ENCODE results near the gene CBLB.

Gene CBLB

DNA sequence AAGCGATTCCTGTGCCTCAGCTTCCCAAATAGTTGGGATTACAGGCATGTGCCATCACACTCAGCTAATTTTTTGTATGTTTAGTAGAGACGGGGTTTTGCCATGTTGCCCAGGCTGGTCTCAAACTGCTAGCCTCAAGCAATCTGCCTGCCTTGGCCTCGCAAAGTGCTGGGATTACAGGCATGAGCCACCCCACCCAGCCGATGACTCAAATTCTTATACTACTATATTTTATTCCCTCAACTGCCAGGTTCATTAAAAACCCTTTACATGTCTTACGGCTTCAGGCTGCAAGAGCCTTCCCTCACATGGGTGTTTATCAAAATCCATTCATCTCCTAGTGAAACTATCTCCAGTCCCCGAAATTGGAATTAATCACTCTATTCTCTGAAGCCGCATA, 63.4 kb downstream of the CBLB start:
- no peak overlapping the region for H4K12ac ChIP-seq (ENCODE audit: low read depth, low read length)
- H2AFZ ChIP-seq (ENCODE audit: insufficient read depth, low read length, poor library complexity), result no peak overlapping the region
- H3K4me3 ChIP-seq (ENCODE audit: low read depth, low read length), result no peak overlapping the region
- H3K79me1 ChIP-seq (ENCODE audit: low read length), result no peaks in the 10 kb centered on the region
- H4K91ac ChIP-seq (ENCODE audit: low read depth, low read length), result no peak overlapping the region
- no peak overlapping the region for H3K9ac ChIP-seq (ENCODE audit: low read length)
- H3K79me2 ChIP-seq (ENCODE audit: control insufficient read depth, insufficient read depth, low read length, poor library complexity), result no peaks in the 10 kb centered on the region
- H2AK5ac ChIP-seq (ENCODE audit: low read length), result no peak overlapping the region
- no peak overlapping the region for H2BK120ac ChIP-seq (ENCODE audit: insufficient read depth, low read length, poor library complexity)
- H3K14ac ChIP-seq (ENCODE audit: low read length), result no peak overlapping the region
- no peak overlapping the region for H3K23ac ChIP-seq (ENCODE audit: low read length)
- no peak overlapping the region for H3K4me2 ChIP-seq (ENCODE audit: low read length)
- no peak overlapping the region for H2BK12ac ChIP-seq (ENCODE audit: low read length)
- no peak overlapping the region for H3K27ac ChIP-seq (ENCODE audit: low read depth, low read length)
- no peaks in the 10 kb centered on the region for H3K9me3 ChIP-seq (ENCODE audit: insufficient read depth, low read depth, low read length)
- no peak overlapping the region for H3K4ac ChIP-seq (ENCODE audit: low read depth, low read length)
- H3K36me3 ChIP-seq (ENCODE audit: control insufficient read depth in 1 of 2, insufficient read depth in 2 of 2, low read length in 2 of 2), result peaks cover 0 to 2% of the 10 kb centered on the region in 2 experiments
- H3K4me1 ChIP-seq (ENCODE audit: control insufficient read depth in 1 of 2, insufficient read depth in 2 of 2, low read length in 2 of 2), result no peaks in the 10 kb centered on the region
- no peak overlapping the region for H2BK5ac ChIP-seq (ENCODE audit: low read depth, low read length, poor library complexity)
- no peaks in the 10 kb centered on the region for H3K27me3 ChIP-seq (ENCODE audit: insufficient read depth, low read length)
- DNase-seq, result no peak
- WGBS (ENCODE audit: extremely low coverage, insufficient coverage, insufficient read length), result no CpG with 5 or more reads among the region's 7 CpGs
- no peak overlapping the region for H4K8ac ChIP-seq (ENCODE audit: low read depth, low read length)
- H3K18ac ChIP-seq (ENCODE audit: low read length), result no peak overlapping the region

GRCh38 chr3:105802118-105802706, 66.6 kb downstream of the CBLB start:
- no peak overlapping the region for H4K8ac ChIP-seq (ENCODE audit: low read depth, low read length)
- no peak overlapping the region for H3K18ac ChIP-seq (ENCODE audit: low read length)

DNA sequence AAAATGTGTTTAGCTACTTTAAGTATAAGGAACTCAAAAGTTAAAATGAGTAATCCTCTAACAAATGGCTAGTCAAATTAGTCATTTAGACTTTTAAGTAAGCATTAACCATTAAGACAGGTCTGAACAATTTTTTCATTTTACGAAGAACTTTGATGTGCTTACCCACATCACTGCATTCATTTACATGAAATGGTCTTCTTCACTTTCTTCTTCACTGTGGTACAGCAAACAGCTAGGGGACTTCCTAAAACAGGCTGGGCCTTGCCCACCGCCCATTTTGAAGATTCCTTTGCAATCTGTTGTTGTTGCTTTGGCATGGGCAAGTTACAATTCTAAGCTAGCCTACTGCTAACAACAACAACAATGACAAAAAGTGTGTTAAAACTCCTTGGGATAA, 67.4 kb downstream of the CBLB start:
- no peak overlapping the region for H3K27ac ChIP-seq (ENCODE audit: low read depth, low read length)
- H3K14ac ChIP-seq (ENCODE audit: low read length), result no peak overlapping the region
- no peak overlapping the region for H3K9ac ChIP-seq (ENCODE audit: low read length)
- no peak overlapping the region for H2BK12ac ChIP-seq (ENCODE audit: low read length)
- no CpG with 5 or more reads among the region's 2 CpGs for WGBS (ENCODE audit: extremely low coverage, insufficient coverage, insufficient read length)
- H4K8ac ChIP-seq (ENCODE audit: low read depth, low read length), result no peak overlapping the region
- H2AK5ac ChIP-seq (ENCODE audit: low read length), result no peak overlapping the region
- H3K4me2 ChIP-seq (ENCODE audit: low read length), result no peak overlapping the region
- H3K4ac ChIP-seq (ENCODE audit: low read depth, low read length), result no peak overlapping the region
- no peak for DNase-seq
- H3K18ac ChIP-seq (ENCODE audit: low read length), result no peak overlapping the region
- no peak overlapping the region for H2AFZ ChIP-seq (ENCODE audit: insufficient read depth, low read length, poor library complexity)
- no peak overlapping the region for H2BK5ac ChIP-seq (ENCODE audit: low read depth, low read length, poor library complexity)
- no peak overlapping the region for H3K4me3 ChIP-seq (ENCODE audit: low read depth, low read length)
- H3K4me1 ChIP-seq (ENCODE audit: control insufficient read depth in 1 of 2, insufficient read depth in 2 of 2, low read length in 2 of 2), result no peaks in the 10 kb centered on the region
- H4K91ac ChIP-seq (ENCODE audit: low read depth, low read length), result no peak overlapping the region
- no peak overlapping the region for H2BK120ac ChIP-seq (ENCODE audit: insufficient read depth, low read length, poor library complexity)
- peaks cover 0 to 5% of the 10 kb centered on the region in 2 experiments for H3K36me3 ChIP-seq (ENCODE audit: control insufficient read depth in 1 of 2, insufficient read depth in 2 of 2, low read length in 2 of 2)
- H3K79me1 ChIP-seq (ENCODE audit: low read length), result no peaks in the 10 kb centered on the region
- no peak overlapping the region for H4K12ac ChIP-seq (ENCODE audit: low read depth, low read length)
- no peaks in the 10 kb centered on the region for H3K79me2 ChIP-seq (ENCODE audit: control insufficient read depth, insufficient read depth, low read length, poor library complexity)
- no peaks in the 10 kb centered on the region for H3K27me3 ChIP-seq (ENCODE audit: insufficient read depth, low read length)
- H3K23ac ChIP-seq (ENCODE audit: low read length), result no peak overlapping the region
- H3K9me3 ChIP-seq (ENCODE audit: insufficient read depth, low read depth, low read length), result no peaks in the 10 kb centered on the region

More at GRCh38 chr3:105802118-105802706, 66.6 kb downstream of the CBLB start:
- Histone ChIP-seq H2AFZ (ENCODE audit: insufficient read depth, low read length, poor library complexity) (no peak overlapping the region), H2AK5ac (ENCODE audit: low read length) (no peak overlapping the region), H4K91ac (ENCODE audit: low read depth, low read length) (no peak overlapping the region), H3K4me3 (ENCODE audit: low read depth, low read length) (no peak overlapping the region), H3K14ac (ENCODE audit: low read length) (no peak overlapping the region), H3K4ac (ENCODE audit: low read depth, low read length) (no peak overlapping the region), H3K79me2 (ENCODE audit: control insufficient read depth, insufficient read depth, low read length, poor library complexity) (no peaks in the 10 kb centered on the region), H3K23ac (ENCODE audit: low read length) (no peak overlapping the region), H3K27ac (ENCODE audit: low read depth, low read length) (no peak overlapping the region), H3K4me2 (ENCODE audit: low read length) (no peak overlapping the region), H3K27me3 (ENCODE audit: insufficient read depth, low read length) (no peaks in the 10 kb centered on the region), H3K4me1 (ENCODE audit: control insufficient read depth in 1 of 2, insufficient read depth in 2 of 2, low read length in 2 of 2) (no peaks in the 10 kb centered on the region), H2BK120ac (ENCODE audit: insufficient read depth, low read length, poor library complexity) (no peak overlapping the region), H3K36me3 (ENCODE audit: control insufficient read depth in 1 of 2, insufficient read depth in 2 of 2, low read length in 2 of 2) (peaks cover 0 to 5% of the 10 kb centered on the region in 2 experiments), H2BK5ac (ENCODE audit: low read depth, low read length, poor library complexity) (no peak overlapping the region), H3K9ac (ENCODE audit: low read length) (no peak overlapping the region), H3K9me3 (ENCODE audit: insufficient read depth, low read depth, low read length) (no peaks in the 10 kb centered on the region), H4K12ac (ENCODE audit: low read depth, low read length) (no peak overlapping the region), H3K79me1 (ENCODE audit: low read length) (no peaks in the 10 kb centered on the region), H2BK12ac (ENCODE audit: low read length) (no peak overlapping the region)
- DNase-seq, result no peak
- no CpG with 5 or more reads among the region's 5 CpGs for WGBS (ENCODE audit: extremely low coverage, insufficient coverage, insufficient read length)

GRCh38 chr3:105800320-105800719, 68.5 kb downstream of the CBLB start:
- no peak overlapping the region for H3K4ac ChIP-seq (ENCODE audit: low read depth, low read length)
- no peak for DNase-seq
- no peak overlapping the region for H3K14ac ChIP-seq (ENCODE audit: low read length)
- WGBS (ENCODE audit: extremely low coverage, insufficient coverage, insufficient read length), result no CpG with 5 or more reads among the region's 5 CpGs
- H2BK120ac ChIP-seq (ENCODE audit: insufficient read depth, low read length, poor library complexity), result no peak overlapping the region
- H3K27ac ChIP-seq (ENCODE audit: low read depth, low read length), result no peak overlapping the region
- no peak overlapping the region for H2BK5ac ChIP-seq (ENCODE audit: low read depth, low read length, poor library complexity)
- no peak overlapping the region for H2AK5ac ChIP-seq (ENCODE audit: low read length)
- no peak overlapping the region for H3K4me3 ChIP-seq (ENCODE audit: low read depth, low read length)
- H2AFZ ChIP-seq (ENCODE audit: insufficient read depth, low read length, poor library complexity), result no peak overlapping the region
- H4K8ac ChIP-seq (ENCODE audit: low read depth, low read length), result no peak overlapping the region
- no peaks in the 10 kb centered on the region for H3K9me3 ChIP-seq (ENCODE audit: insufficient read depth, low read depth, low read length)
- no peaks in the 10 kb centered on the region for H3K4me1 ChIP-seq (ENCODE audit: control insufficient read depth in 1 of 2, insufficient read depth in 2 of 2, low read length in 2 of 2)
- no peak overlapping the region for H3K9ac ChIP-seq (ENCODE audit: low read length)
- no peaks in the 10 kb centered on the region for H3K79me1 ChIP-seq (ENCODE audit: low read length)
- H3K23ac ChIP-seq (ENCODE audit: low read length), result no peak overlapping the region
- no peaks in the 10 kb centered on the region for H3K79me2 ChIP-seq (ENCODE audit: control insufficient read depth, insufficient read depth, low read length, poor library complexity)
- H4K12ac ChIP-seq (ENCODE audit: low read depth, low read length), result no peak overlapping the region
- H2BK12ac ChIP-seq (ENCODE audit: low read length), result no peak overlapping the region
- no peak overlapping the region for H3K18ac ChIP-seq (ENCODE audit: low read length)
- no peak overlapping the region for H4K91ac ChIP-seq (ENCODE audit: low read depth, low read length)
- no peaks in the 10 kb centered on the region for H3K27me3 ChIP-seq (ENCODE audit: insufficient read depth, low read length)
- H3K36me3 ChIP-seq (ENCODE audit: control insufficient read depth in 1 of 2, insufficient read depth in 2 of 2, low read length in 2 of 2), result peaks cover 0 to 5% of the 10 kb centered on the region in 2 experiments
- no peak overlapping the region for H3K4me2 ChIP-seq (ENCODE audit: low read length)

Measured in trophoblast cell (in vitro differentiated cells and primary cell).